Measurements from ENCODE around the gene TBCK. TPM values are rescaled to one million over a fixed set of nuclear protein-coding genes. Genes with fewer than 3 reads are reported as not detected.

Gene TBCK
- total RNA-seq, 2 donors from 2014 or later, result 15.7 to 18.8 TPM

- Histone ChIP-seq H3K4me1 (peaks cover 0 to 10% of the 10 kb centered on the region in 2 donors), H3K27me3 (no peaks in the 10 kb centered on the region), H3K9me3 (peaks cover 0 to 15% of the 10 kb centered on the region in 2 donors), H3K27ac (no peak overlapping the region), H3K36me3 (no peaks in the 10 kb centered on the region), H3K4me3 (no peak overlapping the region)
- TF ChIP-seq, protein P1, sequence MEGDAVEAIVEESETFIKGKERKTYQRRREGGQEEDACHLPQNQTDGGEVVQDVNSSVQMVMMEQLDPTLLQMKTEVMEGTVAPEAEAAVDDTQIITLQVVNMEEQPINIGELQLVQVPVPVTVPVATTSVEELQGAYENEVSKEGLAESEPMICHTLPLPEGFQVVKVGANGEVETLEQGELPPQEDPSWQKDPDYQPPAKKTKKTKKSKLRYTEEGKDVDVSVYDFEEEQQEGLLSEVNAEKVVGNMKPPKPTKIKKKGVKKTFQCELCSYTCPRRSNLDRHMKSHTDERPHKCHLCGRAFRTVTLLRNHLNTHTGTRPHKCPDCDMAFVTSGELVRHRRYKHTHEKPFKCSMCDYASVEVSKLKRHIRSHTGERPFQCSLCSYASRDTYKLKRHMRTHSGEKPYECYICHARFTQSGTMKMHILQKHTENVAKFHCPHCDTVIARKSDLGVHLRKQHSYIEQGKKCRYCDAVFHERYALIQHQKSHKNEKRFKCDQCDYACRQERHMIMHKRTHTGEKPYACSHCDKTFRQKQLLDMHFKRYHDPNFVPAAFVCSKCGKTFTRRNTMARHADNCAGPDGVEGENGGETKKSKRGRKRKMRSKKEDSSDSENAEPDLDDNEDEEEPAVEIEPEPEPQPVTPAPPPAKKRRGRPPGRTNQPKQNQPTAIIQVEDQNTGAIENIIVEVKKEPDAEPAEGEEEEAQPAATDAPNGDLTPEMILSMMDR (IDR thresholded peaks at IDR 0.05), result no peak
- no peak for DNase-seq (ENCODE audit: low spot score)
Measured at GRCh38 chr4:106035204-106035603, 280.8 kb downstream of the TBCK start.

GRCh38 chr4:106034751-106035150 lies 281.3 kb downstream of the TBCK start:
- Histone ChIP-seq H3K9me3 (peaks cover 0 to 15% of the 10 kb centered on the region in 2 donors), H3K36me3 (no peaks in the 10 kb centered on the region), H3K4me3 (no peak overlapping the region), H3K4me1 (peaks cover 0 to 10% of the 10 kb centered on the region in 2 donors), H3K27ac (no peak overlapping the region), H3K27me3 (no peaks in the 10 kb centered on the region)
- no peak for DNase-seq (ENCODE audit: low spot score)
- TF ChIP-seq, protein P1 (IDR thresholded peaks at IDR 0.05), result no peak

GRCh38 chr4:106034220-106034619 lies 281.8 kb downstream of the TBCK start:
- Histone ChIP-seq H3K9me3 (peaks cover 0 to 15% of the 10 kb centered on the region in 2 donors), H3K27ac (no peak overlapping the region), H3K4me1 (peaks cover 0 to 10% of the 10 kb centered on the region in 2 donors), H3K27me3 (no peaks in the 10 kb centered on the region), H3K4me3 (no peak overlapping the region), H3K36me3 (no peaks in the 10 kb centered on the region)
- TF ChIP-seq, protein P1 (IDR thresholded peaks at IDR 0.05), result no peak
- DNase-seq (ENCODE audit: low spot score), result no peak

- peaks cover 0 to 10% of the 10 kb centered on the region in 2 donors for H3K4me1 ChIP-seq
- no peak for DNase-seq (ENCODE audit: low spot score)
- no peak overlapping the region for H3K4me3 ChIP-seq
- H3K27me3 ChIP-seq, result no peaks in the 10 kb centered on the region
- no peaks in the 10 kb centered on the region for H3K36me3 ChIP-seq
- TF ChIP-seq, protein P1 (IDR thresholded peaks at IDR 0.05), result no peak
- no peak overlapping the region for H3K27ac ChIP-seq
- H3K9me3 ChIP-seq, result peaks cover 0 to 15% of the 10 kb centered on the region in 2 donors
Measured at GRCh38 chr4:106033469-106033868, 282.5 kb downstream of the TBCK start.

- Histone ChIP-seq H3K4me3 (no peak overlapping the region), H3K4me1 (peaks cover 0 to 10% of the 10 kb centered on the region in 2 donors), H3K36me3 (no peaks in the 10 kb centered on the region), H3K27ac (no peak overlapping the region), H3K9me3 (peaks cover 0 to 15% of the 10 kb centered on the region in 2 donors), H3K27me3 (no peaks in the 10 kb centered on the region)
- TF ChIP-seq, protein P1 (IDR thresholded peaks at IDR 0.05), result no peak
- no peak for DNase-seq (ENCODE audit: low spot score)
Measured at GRCh38 chr4:106032851-106033286, 283.1 kb downstream of the TBCK start.

DNA sequence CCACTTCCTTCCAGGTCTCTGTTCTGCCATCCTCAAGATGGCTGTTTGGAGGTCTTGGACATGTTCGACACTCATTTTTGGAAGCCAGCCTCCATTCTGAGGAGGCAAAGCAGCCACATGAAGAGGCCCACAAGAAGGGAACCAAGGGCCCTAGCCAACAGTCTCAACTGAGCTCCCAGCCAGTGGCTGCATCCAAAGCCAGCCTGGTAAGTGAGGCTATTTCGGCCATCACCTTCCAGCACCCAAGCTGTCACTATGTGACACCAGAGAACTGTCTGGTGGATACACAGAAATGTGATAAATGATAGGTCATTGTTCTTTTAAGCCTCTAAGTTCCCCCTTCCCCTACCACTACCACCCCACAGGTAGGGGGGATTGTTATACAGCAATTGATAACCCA lies 293.6 kb downstream of the TBCK start:
- no peaks in the 10 kb centered on the region for H3K36me3 ChIP-seq
- no peaks in the 10 kb centered on the region for H3K27me3 ChIP-seq
- DNase-seq (ENCODE audit: low spot score), result no peak
- H3K9me3 ChIP-seq, result no peaks in the 10 kb centered on the region
- TF ChIP-seq, protein P1 (IDR thresholded peaks at IDR 0.05), result no peak
- no peaks in the 10 kb centered on the region for H3K4me1 ChIP-seq
- H3K27ac ChIP-seq, result peak overlapping the region in 1 of 2 donors; percentile 6
- no peak overlapping the region for H3K4me3 ChIP-seq
